Left ventricle myocardium inferior (tissue), 1 donor: ENCODE measurements around the gene BOLA2B. TPM values are rescaled to one million over a fixed set of nuclear protein-coding genes. Genes with fewer than 3 reads are reported as not detected.

Experiments
- DNase-seq: peaks from one replicate; pipeline ENCODE4 v3.0.0-alpha.2; 2020
- H3K27ac ChIP-seq: fragments of 200-600 bp; replicated peaks from 2 replicates; pipeline ENCODE4 v1.8.0; 2021
- H3K27me3 ChIP-seq: fragments of 200-600 bp; 2 replicates; pipeline ENCODE4 v1.8.0; 2021; ENCODE audit warnings: low read depth
- H3K36me3 ChIP-seq: fragments of 200-600 bp; 2 replicates; pipeline ENCODE4 v1.8.0; 2021
- H3K4me1 ChIP-seq: fragments of 200-600 bp; 2 replicates; pipeline ENCODE4 v1.8.0; 2021
- H3K4me3 ChIP-seq: fragments of 200-600 bp; 2 replicates; pipeline ENCODE4 v1.8.0; 2021; ENCODE audit warnings: mild to moderate bottlenecking, moderate library complexity
- H3K9me3 ChIP-seq: fragments of 200-600 bp; replicated peaks from 2 replicates; pipeline ENCODE4 v1.8.0; 2021
- intact Hi-C: fragments of 100-400 bp; cut with micrococcal nuclease; formaldehyde crosslinking; loops from one replicate; pipeline ENCODE4 v1.11.0; 2022
- total RNA-seq: library from RNA; stranded (reverse); fragmentation: NEBNext Ultra II Directional; extraction: Animal tissue kit (Norgen Biotek cat#: 25700); gene quantifications from one replicate; pipeline ENCODE4 v1.2.1, GENCODE V29; 2021
- TF ChIP-seq, protein P1 (sequence below): fragments of 200-600 bp; IDR thresholded peaks from 2 replicates; pipeline ENCODE4 v1.8.0; 2021; ENCODE audit warnings: antibody characterized with exemption, mild to moderate bottlenecking, borderline replicate concordance
- donor health status: DM: no; HTN: yes; CAD: no; lungs with severe emphysema.

The BOLA2B gene
- total RNA-seq, 1 donor from 2014 or later = 54.6 TPM

- Histone ChIP-seq H3K27ac (no peak overlapping the region), H3K4me1 (no peaks in the 10 kb centered on the region), H3K9me3 (peaks cover 17% of the 10 kb centered on the region), H3K36me3 (no peaks in the 10 kb centered on the region), H3K27me3 (no peaks in the 10 kb centered on the region), H3K4me3 (no peak overlapping the region)
- TF ChIP-seq, protein P1, sequence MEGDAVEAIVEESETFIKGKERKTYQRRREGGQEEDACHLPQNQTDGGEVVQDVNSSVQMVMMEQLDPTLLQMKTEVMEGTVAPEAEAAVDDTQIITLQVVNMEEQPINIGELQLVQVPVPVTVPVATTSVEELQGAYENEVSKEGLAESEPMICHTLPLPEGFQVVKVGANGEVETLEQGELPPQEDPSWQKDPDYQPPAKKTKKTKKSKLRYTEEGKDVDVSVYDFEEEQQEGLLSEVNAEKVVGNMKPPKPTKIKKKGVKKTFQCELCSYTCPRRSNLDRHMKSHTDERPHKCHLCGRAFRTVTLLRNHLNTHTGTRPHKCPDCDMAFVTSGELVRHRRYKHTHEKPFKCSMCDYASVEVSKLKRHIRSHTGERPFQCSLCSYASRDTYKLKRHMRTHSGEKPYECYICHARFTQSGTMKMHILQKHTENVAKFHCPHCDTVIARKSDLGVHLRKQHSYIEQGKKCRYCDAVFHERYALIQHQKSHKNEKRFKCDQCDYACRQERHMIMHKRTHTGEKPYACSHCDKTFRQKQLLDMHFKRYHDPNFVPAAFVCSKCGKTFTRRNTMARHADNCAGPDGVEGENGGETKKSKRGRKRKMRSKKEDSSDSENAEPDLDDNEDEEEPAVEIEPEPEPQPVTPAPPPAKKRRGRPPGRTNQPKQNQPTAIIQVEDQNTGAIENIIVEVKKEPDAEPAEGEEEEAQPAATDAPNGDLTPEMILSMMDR = no peak
- no peak for DNase-seq
- intact Hi-C loops = no loop called here
These were observed 44.1 kb downstream of the BOLA2B start for GRCh38 chr16:30149250-30149930.

GRCh38 chr16:30147843-30148510 is 45.5 kb downstream of the BOLA2B start:
- no peaks in the 10 kb centered on the region for H3K36me3 ChIP-seq
- intact Hi-C loops = no loop called here
- H3K27me3 ChIP-seq = no peaks in the 10 kb centered on the region
- H3K27ac ChIP-seq = no peak overlapping the region
- no peak for DNase-seq
- TF ChIP-seq, protein P1 = no peak
- peaks cover 17% of the 10 kb centered on the region for H3K9me3 ChIP-seq
- no peak overlapping the region for H3K4me3 ChIP-seq
- no peaks in the 10 kb centered on the region for H3K4me1 ChIP-seq

GRCh38 chr16:30145657-30146056 is 47.8 kb downstream of the BOLA2B start:
- Histone ChIP-seq H3K9me3 (peaks cover 17% of the 10 kb centered on the region), H3K36me3 (no peaks in the 10 kb centered on the region), H3K27me3 (no peaks in the 10 kb centered on the region), H3K4me1 (no peaks in the 10 kb centered on the region), H3K4me3 (no peak overlapping the region), H3K27ac (no peak overlapping the region)
- TF ChIP-seq, protein P1 = no peak
- intact Hi-C loops = no loop called here
- DNase-seq = no peak

GRCh38 chr16:30144917-30145316 is 48.5 kb downstream of the BOLA2B start:
- intact Hi-C loops = no loop called here
- TF ChIP-seq, protein P1 = no peak
- Histone ChIP-seq H3K36me3 (no peaks in the 10 kb centered on the region), H3K27me3 (no peaks in the 10 kb centered on the region), H3K9me3 (peaks cover 13% of the 10 kb centered on the region), H3K27ac (no peak overlapping the region), H3K4me3 (no peak overlapping the region), H3K4me1 (no peaks in the 10 kb centered on the region)
- no peak for DNase-seq

DNA sequence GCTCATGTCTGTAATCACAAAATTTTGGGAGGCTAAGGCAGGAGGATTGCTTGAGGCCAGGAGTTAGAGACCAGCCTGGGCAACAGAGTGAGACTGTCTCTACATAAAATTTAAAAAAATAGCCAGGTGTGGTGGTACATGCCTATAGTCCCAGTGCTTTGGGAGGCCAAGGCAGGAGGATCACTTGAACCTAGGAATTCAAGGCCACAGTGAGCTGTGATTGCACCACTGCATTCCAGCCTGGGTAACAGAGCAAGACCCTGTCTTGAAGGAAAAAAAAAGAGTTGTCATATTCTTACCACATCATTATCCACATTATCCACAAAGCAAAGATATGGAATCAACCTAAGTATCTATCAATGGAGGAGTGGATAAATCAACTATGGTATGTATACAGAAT is 49.4 kb downstream of the BOLA2B start:
- H3K4me3 ChIP-seq = no peak overlapping the region
- H3K27me3 ChIP-seq = no peaks in the 10 kb centered on the region
- no peak overlapping the region for H3K27ac ChIP-seq
- intact Hi-C loops = no loop called here
- H3K36me3 ChIP-seq = no peaks in the 10 kb centered on the region
- TF ChIP-seq, protein P1 = no peak
- H3K9me3 ChIP-seq = peaks cover 4% of the 10 kb centered on the region
- DNase-seq = no peak
- no peaks in the 10 kb centered on the region for H3K4me1 ChIP-seq
